NCI-H226 (cell line): ENCODE measurements around the gene MMP21.

ENCODE experiments used
- DNase-seq: peaks from one replicate; pipeline ENCODE4 v3.0.0-alpha.2; 2015

The MMP21 gene

DNA sequence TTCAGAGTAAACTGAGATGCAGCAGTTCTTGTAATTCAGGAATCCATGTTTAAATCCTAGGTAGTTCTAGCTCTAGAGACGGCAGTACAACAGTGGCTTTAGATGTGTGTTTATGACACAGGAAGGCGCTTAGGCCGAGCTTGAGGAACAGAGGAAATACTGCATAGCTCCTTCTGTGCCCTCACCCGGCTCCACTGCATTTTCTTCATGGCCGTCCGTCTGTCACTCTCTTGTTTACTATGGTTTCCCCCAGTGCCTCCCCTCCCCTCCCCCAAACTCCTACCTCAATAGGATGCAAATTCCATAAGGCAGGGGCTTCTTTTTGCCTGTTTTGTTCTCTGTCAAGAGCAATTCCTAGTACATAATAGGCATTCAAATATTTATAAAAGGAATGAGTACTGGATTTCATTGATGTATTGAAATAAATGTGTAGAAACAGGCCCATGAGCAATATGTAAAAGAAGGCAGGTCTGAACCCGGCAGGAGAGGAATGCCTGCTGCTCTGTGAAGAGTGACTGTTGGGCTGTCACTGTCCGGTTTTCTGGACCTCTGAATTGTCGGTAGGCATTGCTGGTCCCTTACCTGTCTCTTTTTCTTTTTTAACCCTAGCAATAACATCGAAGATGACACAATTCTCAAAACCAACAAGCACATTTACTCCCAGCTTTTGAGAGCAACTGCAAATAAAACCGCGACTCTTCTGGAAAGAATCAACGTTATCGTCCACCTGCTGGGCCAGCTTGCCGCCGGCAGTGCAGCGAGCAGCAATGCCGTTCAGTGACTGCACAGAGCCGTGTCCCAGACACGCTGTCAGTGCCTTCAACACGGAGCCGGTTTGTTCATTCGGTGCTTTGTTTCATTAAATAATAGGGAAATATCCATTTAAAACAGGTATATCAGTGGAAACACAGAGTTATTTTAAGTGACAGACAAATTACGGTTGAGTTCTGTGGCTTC is 12.7 kb downstream of the MMP21 start:
- no peak for DNase-seq

- no peak for DNase-seq
Observed at GRCh38 chr10:125761961-125762360, 13.7 kb downstream of the MMP21 start.

- DNase-seq = no peak
Observed at GRCh38 chr10:125757742-125758141, 17.9 kb downstream of the MMP21 start.

- DNase-seq = no peak
Observed at GRCh38 chr10:125756853-125757487, 18.7 kb downstream of the MMP21 start.

- DNase-seq = no peak
Observed at GRCh38 chr10:125756196-125756595, 19.4 kb downstream of the MMP21 start.

DNA sequence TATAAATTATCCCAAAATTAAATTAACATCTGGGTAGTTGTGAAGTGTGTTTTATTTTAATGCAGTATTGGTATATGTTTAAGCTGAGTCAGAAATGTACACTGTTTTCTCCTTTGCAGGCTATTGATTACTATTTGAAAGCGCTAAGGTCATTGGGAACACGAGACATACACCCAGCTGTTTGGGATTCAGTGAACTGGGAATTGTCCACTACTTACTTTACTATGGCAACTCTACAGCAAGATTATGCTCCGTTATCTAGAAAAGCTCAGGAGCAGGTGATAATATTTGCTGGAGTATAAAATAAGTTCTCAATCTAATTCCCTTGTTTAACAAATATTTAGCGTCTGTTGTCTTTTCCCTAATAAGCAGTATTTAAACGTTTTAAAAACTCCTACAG is 28.2 kb downstream of the MMP21 start:
- no peak for DNase-seq

DNA sequence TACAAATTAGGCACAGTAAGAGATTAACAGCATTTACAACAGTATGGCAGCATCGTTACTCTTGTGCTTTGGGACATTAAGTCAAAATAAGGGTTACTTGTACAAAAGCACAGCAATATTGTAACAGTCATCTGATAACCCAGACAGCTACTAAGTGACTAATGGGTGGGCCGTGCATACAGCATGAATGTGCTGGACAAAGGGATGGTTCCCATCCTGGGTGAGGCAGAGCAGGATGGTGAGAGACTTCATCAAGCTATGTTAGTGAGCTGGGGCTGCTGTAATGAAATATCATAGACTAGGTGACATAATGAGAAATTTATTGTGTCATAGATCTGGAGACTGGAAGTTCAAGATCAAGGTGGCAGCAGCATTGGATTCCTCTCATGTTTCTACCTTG is 30.7 kb downstream of the MMP21 start:
- no peak for DNase-seq

- DNase-seq = no peak
Observed at GRCh38 chr10:125742465-125742864, 33.2 kb downstream of the MMP21 start.

- DNase-seq = no peak
Observed at GRCh38 chr10:125739994-125740679, 35.5 kb downstream of the MMP21 start.

GRCh38 chr10:125738206-125738605 is 37.4 kb downstream of the MMP21 start:
- DNase-seq = no peak

DNA sequence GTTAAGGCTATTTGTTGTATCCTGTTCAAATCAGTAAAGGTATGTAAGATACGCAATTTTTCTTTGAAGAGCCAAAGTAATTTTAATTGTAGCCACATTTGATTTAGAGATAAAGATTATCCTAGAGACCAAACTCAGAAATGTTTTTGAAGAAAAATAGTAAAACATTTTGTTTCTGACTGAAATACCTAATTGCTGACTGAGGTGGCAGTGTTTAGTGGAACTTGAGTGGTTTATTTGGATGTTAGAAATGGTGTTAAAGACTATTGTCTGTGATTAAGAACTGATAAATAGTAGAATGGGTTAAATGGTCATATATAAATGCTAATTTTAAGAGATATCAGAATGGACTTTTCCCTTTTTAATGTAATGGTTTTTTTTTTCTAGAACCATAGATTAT is 40.8 kb downstream of the MMP21 start:
- DNase-seq = no peak

DNA sequence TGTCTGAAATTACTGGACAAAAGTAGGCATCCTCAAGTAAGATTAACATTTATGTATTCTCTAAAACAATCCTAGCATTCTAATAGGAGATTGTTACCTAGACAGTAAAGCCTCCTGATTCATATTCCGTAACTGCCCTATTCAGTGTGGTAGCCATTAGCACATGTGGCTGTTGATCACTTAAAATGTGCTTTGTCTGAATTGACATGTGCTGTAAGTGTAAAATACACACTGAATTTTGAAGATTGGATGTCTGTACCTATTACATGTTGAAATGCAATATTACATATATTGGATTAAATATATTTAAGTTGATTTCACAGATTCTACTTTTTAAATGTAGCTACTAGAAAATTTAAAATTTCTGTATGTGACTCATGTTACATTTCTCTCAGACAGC is 41.5 kb downstream of the MMP21 start:
- no peak for DNase-seq

GRCh38 chr10:125727436-125727835 is 48.2 kb downstream of the MMP21 start:
- DNase-seq = no peak

GRCh38 chr10:125726914-125727313 is 48.7 kb downstream of the MMP21 start:
- no peak for DNase-seq

GRCh38 chr10:125722811-125723210 is 52.8 kb downstream of the MMP21 start:
- no peak for DNase-seq

GRCh38 chr10:125721035-125721434 is 54.6 kb downstream of the MMP21 start:
- DNase-seq = no peak

- DNase-seq = no peak
Observed at GRCh38 chr10:125720002-125720382, 55.6 kb downstream of the MMP21 start.

GRCh38 chr10:125719173-125720001 is 56.2 kb downstream of the MMP21 start, which contains the start of gene EDRF1:
Gene EDRF1, plus strand, starts transcription at chr10:125719709. Its CDS starts 99 bp downstream, at chr10:125719808.
- DNase-seq = peak; percentile 78
